Smooth muscle cell (in vitro differentiated cells): ENCODE results near the gene SNAP25. TPM values are rescaled to one million over a fixed set of nuclear protein-coding genes. Genes with fewer than 3 reads are reported as not detected.

Source experiments
- DNase-seq: peaks from one replicate; lab custom pipeline; 2025; ENCODE audit not compliant: unreplicated experiment; lab: John Stamatoyannopoulos, UW
- H2AFZ ChIP-seq: fragments of 200-600 bp; sonication (generic); 2 replicates; pipeline ENCODE4 v1.6.0; 2016; ENCODE audit warnings: antibody characterized with exemption, low read depth, mild to moderate bottlenecking
- H3F3A ChIP-seq: fragments of 200-600 bp; sonication (generic); 2 replicates; pipeline ENCODE4 v1.6.0; 2017; ENCODE audit warnings: antibody characterized with exemption, low read depth
- H3K27ac ChIP-seq: fragments of 200-600 bp; sonication (generic); 2 replicates; pipeline ENCODE4 v1.5.1; 2016; ENCODE audit warnings: low read depth, mild to moderate bottlenecking
- H3K27me3 ChIP-seq: fragments of 200-600 bp; sonication (generic); 2 replicates; pipeline ENCODE4 v1.6.1; 2016; ENCODE audit warnings: low read depth, mild to moderate bottlenecking
- H3K36me3 ChIP-seq: fragments of 200-600 bp; sonication (generic); 2 replicates; pipeline ENCODE4 v1.5.1; 2016; ENCODE audit warnings: low read depth
- H3K4me1 ChIP-seq: fragments of 200-600 bp; sonication (generic); 2 replicates; pipeline ENCODE4 v1.5.1; 2016; ENCODE audit warnings: low read depth
- H3K4me2 ChIP-seq: fragments of 200-600 bp; sonication (generic); 2 replicates; pipeline ENCODE4 v1.6.0; 2016; ENCODE audit warnings: mild to moderate bottlenecking
- H3K4me3 ChIP-seq: fragments of 200-600 bp; sonication (generic); 2 replicates; pipeline ENCODE4 v1.5.1; 2016; ENCODE audit warnings: mild to moderate bottlenecking
- H3K79me2 ChIP-seq: fragments of 200-600 bp; sonication (generic); 2 replicates; pipeline ENCODE4 v1.6.0; 2016; ENCODE audit warnings: low read depth, mild to moderate bottlenecking
- H3K9ac ChIP-seq: fragments of 200-600 bp; sonication (generic); 2 replicates; pipeline ENCODE4 v1.6.0; 2016; ENCODE audit warnings: low read depth
- H3K9me3 ChIP-seq: fragments of 200-600 bp; sonication (generic); replicated peaks from 2 replicates; pipeline ENCODE4 v1.5.1; 2016; ENCODE audit warnings: low read depth
- H4K20me1 ChIP-seq: fragments of 200-600 bp; sonication (generic); 2 replicates; pipeline ENCODE4 v1.6.0; 2016; ENCODE audit warnings: low read depth
- WGBS: methylation state at CpG from one replicate; pipeline ENCODE4 v1.1.7; 2016; ENCODE audit warnings: low lambda C conversion rate; 5-methylcytosine and 5-hydroxymethylcytosine counted together
- polyA plus RNA-seq: library from polyadenylated mRNA; unstranded; fragments of >200 nt; fragmentation: Nextera tagmentation; extraction: Ambion mirVana; gene quantifications from 2 replicates; pipeline ENCODE4 v1.2.1, GENCODE V29; 2016
- total RNA-seq: library from RNA; depleted of rRNA; stranded (reverse); fragments of >200 nt; gene quantifications from 2 replicates; pipeline ENCODE4 v1.2.3, GENCODE V29; 2014
- TF ChIP-seq, protein P1 (sequence below): fragments of 200-600 bp; sonication (generic); IDR thresholded peaks from 2 replicates; pipeline ENCODE4 v1.5.1; 2017; ENCODE audit warnings: borderline replicate concordance, mild to moderate bottlenecking, antibody characterized with exemption; ENCODE audit not compliant: insufficient read depth, poor library complexity, severe bottlenecking

The SNAP25 gene
- total and polyA plus RNA-seq, 2 experiments from 2014 or later: 4.9 to 5.4 TPM

DNA sequence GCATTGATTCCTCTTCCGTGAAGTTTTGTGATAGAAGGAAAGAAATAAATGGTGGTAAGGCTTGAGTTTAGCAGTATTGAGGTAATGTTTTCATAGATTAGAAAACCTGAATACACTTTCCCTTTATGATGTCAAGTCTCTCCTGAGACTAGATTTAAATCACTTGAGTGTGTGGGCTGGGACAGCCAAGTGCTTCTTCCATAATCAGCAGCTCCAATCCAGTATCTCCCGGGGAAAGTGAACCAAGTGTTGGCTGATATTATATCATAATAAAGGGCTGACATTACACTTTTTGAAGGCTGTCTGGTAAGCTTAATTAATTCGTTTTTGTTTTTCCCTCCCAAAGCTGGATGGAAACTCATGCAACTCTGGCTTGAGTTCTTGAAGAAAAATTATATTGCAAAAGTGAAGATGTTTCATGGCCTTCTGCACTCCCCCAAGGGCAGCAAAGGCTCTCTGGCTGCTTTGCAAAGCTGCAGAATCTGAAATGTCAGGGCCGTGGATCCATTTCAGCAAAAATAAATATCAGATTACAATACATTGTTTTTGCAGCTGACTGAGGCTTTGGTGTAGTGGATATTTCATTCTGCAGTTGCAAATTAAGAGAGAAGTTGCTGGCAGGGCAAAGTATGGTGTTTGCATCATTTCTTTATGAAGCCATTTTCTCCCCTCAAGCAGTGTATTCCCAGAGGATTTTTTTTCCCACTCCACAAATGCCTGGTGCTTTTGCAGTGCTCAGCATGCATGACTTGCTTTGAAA, 114.2 kb downstream of the SNAP25 start:
- H3K4me2 ChIP-seq: no peak overlapping the region

DNA sequence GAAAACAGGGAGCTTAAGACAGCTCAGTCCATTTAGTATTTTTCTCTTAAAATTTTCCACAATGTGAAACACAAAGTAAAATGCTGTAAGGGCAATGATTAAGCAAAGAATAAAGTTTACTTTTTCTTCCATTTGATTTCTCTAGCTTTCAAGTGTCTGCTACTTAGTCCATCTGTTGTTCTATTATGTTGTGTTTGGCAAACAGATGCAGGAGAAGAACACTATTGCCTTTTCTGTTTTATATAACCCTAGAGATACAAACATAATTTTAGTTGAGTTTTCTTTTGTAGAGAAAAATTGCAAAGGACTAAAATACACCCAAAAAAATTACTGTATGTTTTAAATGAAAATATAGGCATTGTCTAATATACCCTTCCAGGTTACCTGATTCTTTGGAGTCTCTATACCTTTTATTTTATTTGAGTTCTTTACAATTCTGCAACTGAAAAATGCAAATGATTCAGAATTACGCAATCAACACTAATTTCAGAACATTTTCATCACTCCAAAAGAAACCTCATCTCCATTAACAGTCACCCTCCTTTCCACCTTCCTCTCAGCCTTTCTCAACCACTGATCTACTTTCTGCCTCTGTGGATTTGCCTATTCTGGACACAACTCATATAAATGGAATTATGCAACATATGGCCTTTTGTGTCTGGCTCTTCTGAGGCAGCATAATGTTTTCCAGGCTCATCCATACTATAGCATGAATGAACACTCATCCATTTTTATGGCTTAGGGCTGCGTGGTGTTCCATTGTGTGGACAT, 118.5 kb downstream of the SNAP25 start:
- H3K4me1 ChIP-seq: no peaks in the 10 kb centered on the region
- no peak overlapping the region for H3K4me2 ChIP-seq
- 96% methylated on average over 2 of the region's 2 CpGs for WGBS
- H3K9ac ChIP-seq: no peak overlapping the region
- H2AFZ ChIP-seq: no peak overlapping the region
- no peaks in the 10 kb centered on the region for H3K79me2 ChIP-seq
- no peaks in the 10 kb centered on the region for H3K27me3 ChIP-seq
- TF ChIP-seq, protein P1, sequence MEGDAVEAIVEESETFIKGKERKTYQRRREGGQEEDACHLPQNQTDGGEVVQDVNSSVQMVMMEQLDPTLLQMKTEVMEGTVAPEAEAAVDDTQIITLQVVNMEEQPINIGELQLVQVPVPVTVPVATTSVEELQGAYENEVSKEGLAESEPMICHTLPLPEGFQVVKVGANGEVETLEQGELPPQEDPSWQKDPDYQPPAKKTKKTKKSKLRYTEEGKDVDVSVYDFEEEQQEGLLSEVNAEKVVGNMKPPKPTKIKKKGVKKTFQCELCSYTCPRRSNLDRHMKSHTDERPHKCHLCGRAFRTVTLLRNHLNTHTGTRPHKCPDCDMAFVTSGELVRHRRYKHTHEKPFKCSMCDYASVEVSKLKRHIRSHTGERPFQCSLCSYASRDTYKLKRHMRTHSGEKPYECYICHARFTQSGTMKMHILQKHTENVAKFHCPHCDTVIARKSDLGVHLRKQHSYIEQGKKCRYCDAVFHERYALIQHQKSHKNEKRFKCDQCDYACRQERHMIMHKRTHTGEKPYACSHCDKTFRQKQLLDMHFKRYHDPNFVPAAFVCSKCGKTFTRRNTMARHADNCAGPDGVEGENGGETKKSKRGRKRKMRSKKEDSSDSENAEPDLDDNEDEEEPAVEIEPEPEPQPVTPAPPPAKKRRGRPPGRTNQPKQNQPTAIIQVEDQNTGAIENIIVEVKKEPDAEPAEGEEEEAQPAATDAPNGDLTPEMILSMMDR: no peak
- H3F3A ChIP-seq: no peaks in the 10 kb centered on the region
- no peaks in the 10 kb centered on the region for H3K36me3 ChIP-seq
- no peaks in the 10 kb centered on the region for H3K9me3 ChIP-seq
- DNase-seq: no peak
- no peaks in the 10 kb centered on the region for H4K20me1 ChIP-seq
- no peak overlapping the region for H3K27ac ChIP-seq
- H3K4me3 ChIP-seq: no peak overlapping the region

More for the DNA sequence above, 114.2 kb downstream of the SNAP25 start:
- Histone ChIP-seq H3K36me3 (no peaks in the 10 kb centered on the region), H3K27ac (no peak overlapping the region), H2AFZ (no peak overlapping the region), H4K20me1 (no peaks in the 10 kb centered on the region), H3K79me2 (no peaks in the 10 kb centered on the region), H3K4me1 (no peaks in the 10 kb centered on the region), H3K9me3 (no peaks in the 10 kb centered on the region), H3K4me3 (no peak overlapping the region), H3K9ac (no peak overlapping the region), H3K27me3 (no peaks in the 10 kb centered on the region), H3F3A (no peaks in the 10 kb centered on the region)
- no peak for DNase-seq
- 81% methylated on average over 4 of the region's 4 CpGs for WGBS
- TF ChIP-seq, protein P1: no peak

DNA sequence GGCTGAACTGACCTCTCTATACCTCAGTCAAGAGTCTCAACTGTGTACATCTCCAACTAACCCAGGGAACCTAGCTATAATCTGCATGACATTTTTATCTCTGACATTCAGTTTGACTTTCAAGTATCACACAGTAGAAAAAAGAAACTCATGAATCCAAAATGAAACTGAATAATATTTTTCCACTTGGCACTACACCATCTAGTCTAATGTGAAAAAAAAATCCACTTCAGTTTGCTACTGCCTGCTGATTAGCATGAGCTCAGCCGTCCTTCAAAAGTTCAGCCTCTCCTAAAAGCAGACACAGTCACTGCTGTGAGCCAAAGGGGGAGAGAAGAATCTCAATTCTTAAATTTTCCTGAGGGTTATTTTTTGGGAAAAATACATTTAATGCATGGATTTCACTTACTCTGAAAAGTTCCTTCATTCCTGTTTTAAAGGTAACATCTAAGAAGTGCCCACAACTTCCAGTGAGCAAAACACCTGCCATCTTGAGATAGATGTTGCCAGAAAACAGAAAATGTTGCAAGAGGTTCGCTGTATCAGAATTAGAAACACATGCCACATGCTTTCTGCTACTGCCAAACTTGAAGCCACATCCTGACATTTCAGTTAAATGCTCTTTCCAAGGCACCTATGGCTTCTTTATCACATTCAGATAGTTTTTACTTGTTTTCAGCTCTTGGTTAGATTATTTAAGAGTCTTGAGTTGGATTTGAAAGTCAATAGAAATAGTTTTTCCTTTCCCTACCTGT, 120.0 kb downstream of the SNAP25 start:
- no peak overlapping the region for H3K4me2 ChIP-seq
- H4K20me1 ChIP-seq: no peaks in the 10 kb centered on the region
- H3K36me3 ChIP-seq: no peaks in the 10 kb centered on the region
- no peak for DNase-seq
- H3F3A ChIP-seq: no peaks in the 10 kb centered on the region
- H3K27ac ChIP-seq: no peak overlapping the region
- no peaks in the 10 kb centered on the region for H3K27me3 ChIP-seq
- TF ChIP-seq, protein P1: no peak
- no peaks in the 10 kb centered on the region for H3K4me1 ChIP-seq
- 90% methylated on average over 2 of the region's 2 CpGs for WGBS
- no peaks in the 10 kb centered on the region for H3K9me3 ChIP-seq
- H3K4me3 ChIP-seq: no peak overlapping the region
- no peak overlapping the region for H3K9ac ChIP-seq
- no peaks in the 10 kb centered on the region for H3K79me2 ChIP-seq
- no peak overlapping the region for H2AFZ ChIP-seq
